CD8-positive, alpha-beta memory T cell (primary cell): ENCODE measurements around the gene ABHD4. TPM values are rescaled to one million over a fixed set of nuclear protein-coding genes. Genes with fewer than 3 reads are reported as not detected.

Experiments used
- CTCF ChIA-PET: fragments of 350-600 bp; sonication (Branson Sonifier 250); formaldehyde crosslinking; loops from one replicate; lab custom pipeline; 2021; ENCODE audit warnings: antibody characterized with exemption; lab: Charles Lee
- POLR2A ChIA-PET: fragments of 350-600 bp; sonication (Branson Sonifier 250); formaldehyde crosslinking; loops from one replicate; lab custom pipeline; 2021; ENCODE audit warnings: antibody characterized with exemption; lab: Charles Lee
- DNase-seq, 5 donors: peaks; one replicate each; pipeline versions ENCODE4 v3.0.0 to v3.0.0-alpha.2; 2020 to 2022; ENCODE audit warnings: mixed read lengths in 1 of 5
- H3K27ac ChIP-seq: one replicate; pipeline ENCODE4 v1.7.0; 2013; ENCODE audit warnings: low read depth, mild to moderate bottlenecking, low read length, moderate library complexity
- H3K27me3 ChIP-seq: 2 replicates; pipeline ENCODE4 v1.7.0; 2013; ENCODE audit warnings: low read length, mild to moderate bottlenecking; ENCODE audit not compliant: insufficient read depth, poor library complexity, severe bottlenecking
- H3K36me3 ChIP-seq: 2 replicates; pipeline ENCODE4 v1.7.0; 2013; ENCODE audit warnings: mild to moderate bottlenecking, low read length, moderate library complexity; ENCODE audit not compliant: insufficient read depth
- H3K4me1 ChIP-seq: 2 replicates; pipeline ENCODE4 v1.7.0; 2013; ENCODE audit warnings: mild to moderate bottlenecking, low read length, moderate library complexity; ENCODE audit not compliant: insufficient read depth
- H3K4me3 ChIP-seq: 2 replicates; pipeline ENCODE4 v1.7.0; 2013; ENCODE audit warnings: mild to moderate bottlenecking, low read length
- H3K9me3 ChIP-seq: 2 replicates; pipeline ENCODE4 v1.7.0; 2013; ENCODE audit warnings: mild to moderate bottlenecking, low read length
- H3K27ac Mint-ChIP-seq, 8 donors: one replicate each; pipeline ENCODE4 v1.8.0; 2020 to 2021; ENCODE audit warnings: mixed read lengths in 8 of 8, mild to moderate bottlenecking in 6 of 8, inconsistent platforms in 3 of 8, moderate library complexity in 3 of 8
- H3K27me3 Mint-ChIP-seq, 2 donors: one replicate each; pipeline ENCODE4 v1.8.0; 2020 to 2021; ENCODE audit warnings: mixed read lengths in 2 of 2, mild to moderate bottlenecking in 1 of 2, moderate library complexity in 1 of 2
- H3K36me3 Mint-ChIP-seq, 3 donors: one replicate each; pipeline ENCODE4 v1.8.0; 2020 to 2021; ENCODE audit warnings: mixed read lengths in 3 of 3, inconsistent platforms in 1 of 3, mild to moderate bottlenecking in 1 of 3
- H3K4me1 Mint-ChIP-seq, 3 donors: one replicate each; pipeline ENCODE4 v1.8.0; 2020 to 2021; ENCODE audit warnings: mixed read lengths in 3 of 3, inconsistent platforms in 1 of 3, mild to moderate bottlenecking in 1 of 3
- H3K4me3 Mint-ChIP-seq, 7 donors: one replicate each; pipeline ENCODE4 v1.8.0; 2020 to 2021; ENCODE audit warnings: mixed read lengths in 7 of 7, mild to moderate bottlenecking in 6 of 7, moderate library complexity in 4 of 7, inconsistent platforms in 2 of 7
- H3K9me3 Mint-ChIP-seq, 5 donors: one replicate each; pipeline ENCODE4 v1.8.0; 2020 to 2022; ENCODE audit warnings: mixed read lengths in 5 of 5, mild to moderate bottlenecking in 3 of 5, moderate library complexity in 2 of 5, inconsistent platforms in 1 of 5
- polyA plus RNA-seq: library from polyadenylated mRNA; unstranded; fragments of 300-500 nt; fragmentation: Illumina TruSeq; gene quantifications from one replicate; pipeline ENCODE4 v1.2.3, GENCODE V29; 2021
- total RNA-seq, 2 experiments: library from RNA; stranded (reverse); gene quantifications; one replicate each; pipeline ENCODE4 v1.2.3, GENCODE V29; 2021

ABHD4 gene
- total and polyA plus RNA-seq, 3 experiments from 2014 or later: 8.4 to 13.7 (median 11.4) TPM

DNA sequence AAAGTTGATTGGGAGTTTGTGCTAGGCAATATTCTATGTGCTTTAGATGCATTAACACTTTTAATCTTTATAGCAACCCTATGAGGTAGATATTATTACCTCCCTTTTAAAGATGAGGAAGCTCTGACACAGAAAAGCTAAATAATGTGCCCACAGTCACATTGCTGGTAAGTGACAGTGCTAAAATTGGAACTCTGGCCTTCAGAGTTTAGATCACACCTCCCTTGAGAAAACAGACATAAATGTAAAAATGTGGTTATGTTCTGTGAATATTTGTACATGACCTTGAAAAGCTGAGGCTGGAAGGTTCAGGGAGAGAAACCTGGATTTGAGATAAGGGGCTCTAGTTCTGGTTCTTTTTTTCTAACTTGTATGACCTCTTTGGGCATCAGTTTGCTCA lies 1.9 kb downstream of the ABHD4 start:
- Mint-ChIP-seq H3K27ac (peak overlapping the region in 2 of 8 donors; percentile 12 to 96), H3K27me3 (peaks cover 0 to 3% of the 10 kb centered on the region in 2 donors), H3K4me1 (peaks cover 26 to 43% (median 36%) of the 10 kb centered on the region in 3 donors), H3K9me3 (no peaks in the 10 kb centered on the region), H3K36me3 (peaks cover 15 to 51% (median 21%) of the 10 kb centered on the region in 3 donors), H3K4me3 (peak overlapping the region in 4 of 7 donors; percentile 8 to 96 (median 94))
- Histone ChIP-seq H3K4me3 (no peak overlapping the region), H3K27me3 (no peaks in the 10 kb centered on the region), H3K36me3 (peaks cover 20% of the 10 kb centered on the region), H3K9me3 (no peaks in the 10 kb centered on the region), H3K27ac (no peak overlapping the region), H3K4me1 (peaks cover 10% of the 10 kb centered on the region)
- CTCF ChIA-PET: interaction anchor here (1.1 to 1.5 kb wide), 4 partner anchors 10 to 272 kb away, joined by 3 to 4 read pairs (median 4); no protein-coding TSS in a partner anchor
- POLR2A ChIA-PET: no interaction called here
- DNase-seq: no peak

DNA sequence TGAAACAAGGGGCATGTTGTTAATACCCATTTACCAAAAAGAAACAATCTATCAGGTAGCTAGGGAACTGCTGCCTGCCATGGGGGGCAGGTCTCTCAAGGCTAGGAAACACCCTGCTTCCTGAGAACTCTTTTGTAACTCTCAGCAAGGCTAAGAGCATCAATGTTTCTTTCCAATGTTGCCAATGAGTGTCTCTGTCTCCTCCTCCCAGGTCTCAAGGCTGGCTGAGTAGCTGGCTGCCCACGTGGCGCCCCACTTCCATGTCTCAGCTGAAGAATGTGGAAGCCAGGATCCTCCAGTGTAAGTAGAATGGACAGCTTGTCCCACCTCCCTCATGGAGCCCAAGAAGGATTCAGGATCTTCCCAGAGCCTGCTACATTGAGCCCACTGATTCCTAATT lies 3.4 kb downstream of the ABHD4 start:
- Histone ChIP-seq H3K4me3 (no peak overlapping the region), H3K4me1 (peaks cover 10% of the 10 kb centered on the region), H3K36me3 (peaks cover 33% of the 10 kb centered on the region), H3K27ac (no peak overlapping the region), H3K9me3 (no peaks in the 10 kb centered on the region), H3K27me3 (no peaks in the 10 kb centered on the region)
- no peak for DNase-seq
- Mint-ChIP-seq H3K27me3 (no peaks in the 10 kb centered on the region), H3K9me3 (no peaks in the 10 kb centered on the region), H3K27ac (peak overlapping the region in 1 of 8 donors; percentile 31), H3K4me3 (no peak overlapping the region), H3K36me3 (peaks cover 19 to 66% (median 30%) of the 10 kb centered on the region in 3 donors), H3K4me1 (peaks cover 26 to 43% (median 36%) of the 10 kb centered on the region in 3 donors)
- ChIA-PET CTCF (interaction anchor here (1.5 to 1.7 kb wide), 2 partner anchors 10 to 12 kb away, joined by 4 to 6 read pairs; no protein-coding TSS in a partner anchor), POLR2A (no interaction called here)

DNA sequence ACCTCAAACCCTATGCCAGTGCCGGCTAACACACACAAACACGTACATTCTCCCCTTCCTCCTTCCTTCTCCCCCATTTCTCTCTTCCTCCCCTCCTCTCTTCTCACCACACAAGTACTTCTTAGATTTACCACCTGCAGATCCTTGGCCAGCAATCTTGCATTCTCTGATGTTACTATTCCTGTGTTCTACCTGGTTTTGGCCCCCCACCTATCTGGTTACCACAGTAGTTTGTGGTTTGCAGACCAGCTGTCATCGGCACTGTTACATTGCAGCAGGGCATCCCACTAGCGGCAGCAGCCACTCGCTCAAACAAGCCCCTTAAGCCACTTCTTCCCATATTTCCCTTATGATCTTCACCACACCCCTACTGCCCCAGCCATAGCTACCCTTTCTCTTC lies 3.9 kb downstream of the ABHD4 start:
- Mint-ChIP-seq H3K27me3 (no peaks in the 10 kb centered on the region), H3K36me3 (peaks cover 19 to 70% (median 32%) of the 10 kb centered on the region in 3 donors), H3K4me3 (no peak overlapping the region), H3K9me3 (no peaks in the 10 kb centered on the region), H3K27ac (no peak overlapping the region), H3K4me1 (peaks cover 26 to 43% (median 36%) of the 10 kb centered on the region in 3 donors)
- H3K27me3 ChIP-seq: no peaks in the 10 kb centered on the region
- peaks cover 33% of the 10 kb centered on the region for H3K36me3 ChIP-seq
- H3K4me3 ChIP-seq: no peak overlapping the region
- H3K4me1 ChIP-seq: peaks cover 10% of the 10 kb centered on the region
- no peaks in the 10 kb centered on the region for H3K9me3 ChIP-seq
- ChIA-PET POLR2A (interaction anchor here (0.7 kb wide), 1 partner anchor 284 kb away, joined by 3 read pairs; no protein-coding TSS in a partner anchor), CTCF (interaction anchor here (1.7 kb wide), 1 partner anchor 11 kb away, joined by 6 read pairs; no protein-coding TSS in a partner anchor)
- H3K27ac ChIP-seq: no peak overlapping the region
- DNase-seq: no peak

DNA sequence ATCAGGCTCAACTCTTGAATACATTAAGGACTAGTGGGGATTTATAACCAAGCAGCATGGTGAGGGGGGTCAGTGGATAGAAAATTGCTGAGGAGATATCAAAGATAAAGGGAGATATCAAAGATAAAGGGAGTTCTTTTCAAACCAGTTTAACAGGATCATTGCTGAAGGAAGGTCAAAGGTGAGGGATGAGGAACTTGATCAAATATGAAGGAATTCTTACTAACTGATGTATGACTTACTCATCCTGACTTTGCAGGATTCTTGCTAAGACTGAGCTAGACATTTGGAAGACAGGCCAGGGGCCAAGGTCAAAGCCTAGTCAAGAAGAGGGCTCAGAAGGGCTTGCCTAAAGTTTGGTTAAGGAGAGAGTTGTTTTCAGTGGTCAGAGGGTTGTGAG lies 4.8 kb downstream of the ABHD4 start:
- CTCF ChIA-PET: interaction anchor here (1.7 kb wide), 1 partner anchor 12 kb away, joined by 6 read pairs; no protein-coding TSS in a partner anchor
- H3K36me3 ChIP-seq: peaks cover 33% of the 10 kb centered on the region
- POLR2A ChIA-PET: no interaction called here

DNA sequence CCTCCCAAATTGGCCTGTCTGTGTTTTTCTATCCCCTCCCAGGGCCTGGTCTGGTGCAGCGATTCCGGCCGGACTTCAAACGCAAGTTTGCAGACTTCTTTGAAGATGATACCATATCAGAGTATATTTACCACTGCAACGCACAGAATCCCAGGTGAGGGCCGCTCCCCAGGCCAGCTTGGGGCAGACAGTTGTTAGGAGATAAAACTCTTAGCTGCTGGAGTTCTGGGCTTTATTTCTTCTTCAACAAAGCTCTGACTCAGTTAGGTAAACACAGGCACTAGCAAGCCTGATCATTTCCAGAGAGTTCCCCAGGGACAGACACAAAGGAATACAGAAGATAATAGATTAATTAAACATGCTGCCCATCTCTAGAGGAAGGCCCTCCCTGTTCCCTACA lies 8.3 kb downstream of the ABHD4 start:
- peaks cover 32 to 93% (median 48%) of the 10 kb centered on the region in 3 donors for H3K36me3 Mint-ChIP-seq
- no peaks in the 10 kb centered on the region for H3K27me3 Mint-ChIP-seq
- POLR2A ChIA-PET: no interaction called here
- H3K27ac Mint-ChIP-seq: no peak overlapping the region
- no peak overlapping the region for H3K27ac ChIP-seq
- no peaks in the 10 kb centered on the region for H3K4me1 ChIP-seq
- H3K4me3 Mint-ChIP-seq: no peak overlapping the region
- no peaks in the 10 kb centered on the region for H3K9me3 ChIP-seq
- no peaks in the 10 kb centered on the region for H3K9me3 Mint-ChIP-seq
- peaks cover 0 to 5% (median 2%) of the 10 kb centered on the region in 3 donors for H3K4me1 Mint-ChIP-seq
- CTCF ChIA-PET: interaction anchor here (1.1 kb wide), 1 partner anchor 17 kb away, joined by 3 read pairs; the partner anchor contains the start of gene DAD1
- no peak overlapping the region for H3K4me3 ChIP-seq
- no peak for DNase-seq
- H3K36me3 ChIP-seq: peaks cover 40% of the 10 kb centered on the region
- H3K27me3 ChIP-seq: no peaks in the 10 kb centered on the region

More for the DNA sequence above, 4.8 kb downstream of the ABHD4 start:
- H3K4me3 ChIP-seq: no peak overlapping the region
- no peak overlapping the region for H3K27ac ChIP-seq
- H3K36me3 Mint-ChIP-seq: peaks cover 23 to 76% (median 38%) of the 10 kb centered on the region in 3 donors
- no peak overlapping the region for H3K4me3 Mint-ChIP-seq
- H3K9me3 ChIP-seq: no peaks in the 10 kb centered on the region
- H3K27ac Mint-ChIP-seq: peak overlapping the region in 3 of 8 donors; percentile 20 to 93 (median 65)
- no peaks in the 10 kb centered on the region for H3K27me3 Mint-ChIP-seq
- DNase-seq: no peak
- no peaks in the 10 kb centered on the region for H3K9me3 Mint-ChIP-seq
- peaks cover 22 to 37% (median 30%) of the 10 kb centered on the region in 3 donors for H3K4me1 Mint-ChIP-seq
- H3K4me1 ChIP-seq: peaks cover 10% of the 10 kb centered on the region
- no peaks in the 10 kb centered on the region for H3K27me3 ChIP-seq

DNA sequence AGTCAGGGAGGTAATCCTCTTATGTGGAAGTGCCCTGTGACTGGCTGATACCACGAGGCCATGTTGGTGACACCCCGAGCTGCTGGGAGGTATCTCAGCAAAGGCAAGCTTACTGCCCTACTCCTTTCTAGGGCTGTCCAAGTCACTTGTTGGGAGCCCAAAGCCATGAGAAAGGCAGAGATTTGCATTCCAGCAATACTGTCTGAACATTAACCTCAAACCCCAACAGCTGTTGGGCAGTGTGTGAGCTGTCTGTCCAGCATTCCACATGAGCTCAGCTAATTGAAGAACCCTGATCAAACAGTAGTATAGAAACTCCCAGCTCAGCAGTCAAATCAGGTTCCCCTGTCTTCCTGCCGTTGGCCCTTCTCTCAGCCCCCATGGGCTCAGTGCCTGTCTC lies 9.2 kb downstream of the ABHD4 start:
- ChIA-PET POLR2A (no interaction called here), CTCF (no interaction called here)
- H3K36me3 ChIP-seq: peaks cover 36% of the 10 kb centered on the region

DNA sequence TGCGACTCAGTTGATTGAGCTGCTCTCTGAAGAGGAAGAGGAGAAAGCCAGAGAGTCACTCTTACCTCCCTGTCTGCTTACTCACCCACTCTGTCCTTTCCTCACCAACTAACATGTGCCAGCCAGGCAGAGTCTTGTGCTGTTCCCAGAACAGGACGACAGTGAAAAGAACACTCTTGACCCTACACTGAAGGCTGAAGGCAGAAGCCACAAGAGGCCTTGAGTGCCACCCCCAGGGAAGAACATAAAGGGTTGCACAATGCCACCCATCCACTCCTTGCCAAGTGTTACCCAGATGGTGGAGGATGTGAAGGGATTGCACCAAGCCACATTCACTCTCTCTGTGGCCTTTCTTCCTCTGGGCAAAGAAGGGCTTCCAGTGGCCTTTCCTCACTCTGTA lies 12.8 kb downstream of the ABHD4 start:
- DNase-seq: no peak
- Mint-ChIP-seq H3K4me3 (no peak overlapping the region), H3K4me1 (no peaks in the 10 kb centered on the region), H3K27ac (no peak overlapping the region), H3K9me3 (no peaks in the 10 kb centered on the region), H3K27me3 (no peaks in the 10 kb centered on the region), H3K36me3 (peaks cover 14 to 62% (median 26%) of the 10 kb centered on the region in 3 donors)
- no peaks in the 10 kb centered on the region for H3K27me3 ChIP-seq
- peaks cover 11% of the 10 kb centered on the region for H3K36me3 ChIP-seq
- H3K27ac ChIP-seq: no peak overlapping the region
- no peak overlapping the region for H3K4me3 ChIP-seq
- no peaks in the 10 kb centered on the region for H3K4me1 ChIP-seq
- ChIA-PET POLR2A (no interaction called here), CTCF (no interaction called here)
- H3K9me3 ChIP-seq: no peaks in the 10 kb centered on the region

More for the DNA sequence above, 9.2 kb downstream of the ABHD4 start:
- DNase-seq: no peak
- Mint-ChIP-seq H3K36me3 (peaks cover 27 to 93% (median 44%) of the 10 kb centered on the region in 3 donors), H3K27ac (peak overlapping the region in 3 of 8 donors; percentile 15 to 43 (median 36)), H3K9me3 (no peaks in the 10 kb centered on the region), H3K4me1 (peaks cover 0 to 2% (median 0%) of the 10 kb centered on the region in 3 donors), H3K27me3 (no peaks in the 10 kb centered on the region), H3K4me3 (no peak overlapping the region)
- no peaks in the 10 kb centered on the region for H3K4me1 ChIP-seq
- no peak overlapping the region for H3K27ac ChIP-seq
- no peak overlapping the region for H3K4me3 ChIP-seq
- no peaks in the 10 kb centered on the region for H3K27me3 ChIP-seq
- no peaks in the 10 kb centered on the region for H3K9me3 ChIP-seq

DNA sequence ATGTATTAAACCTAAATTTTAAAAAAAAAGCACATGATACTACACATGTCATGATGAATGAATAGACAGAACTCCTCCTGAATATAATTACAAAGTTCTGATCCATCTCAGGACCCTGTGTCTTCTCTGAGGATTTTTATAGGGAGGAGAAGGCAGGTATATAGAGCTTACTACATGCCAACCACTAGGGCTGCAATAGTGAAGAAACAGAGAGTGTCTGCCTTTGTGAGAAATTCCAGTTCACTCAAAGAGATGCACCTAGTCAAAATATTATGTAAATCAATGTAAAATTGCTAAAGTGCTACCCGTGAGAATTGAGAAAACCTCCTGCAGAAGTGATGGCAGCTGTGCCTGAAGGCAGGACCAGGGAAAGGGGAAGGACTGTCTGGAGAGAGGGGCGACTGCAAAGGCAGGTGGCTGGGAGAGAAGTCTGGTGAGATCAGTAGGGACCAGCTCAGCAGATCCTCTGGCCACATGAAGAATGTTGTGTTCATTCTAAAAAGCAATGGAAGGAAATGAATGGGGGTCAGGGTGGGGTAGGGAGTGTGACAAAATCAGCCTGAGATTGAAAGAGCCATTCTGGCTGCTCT lies 15.1 kb downstream of the ABHD4 start:
- CTCF ChIA-PET: no interaction called here
- POLR2A ChIA-PET: no interaction called here

More for the DNA sequence above, 15.1 kb downstream of the ABHD4 start:
- Histone ChIP-seq H3K36me3 (peaks cover 7% of the 10 kb centered on the region), H3K9me3 (no peaks in the 10 kb centered on the region), H3K27ac (no peak overlapping the region), H3K4me3 (no peak overlapping the region), H3K4me1 (no peaks in the 10 kb centered on the region), H3K27me3 (no peaks in the 10 kb centered on the region)
- no peak for DNase-seq
- H3K9me3 Mint-ChIP-seq: peaks cover 0 to 1% (median 0%) of the 10 kb centered on the region in 5 donors
- no peaks in the 10 kb centered on the region for H3K27me3 Mint-ChIP-seq
- peak overlapping the region in 1 of 8 donors; percentile 68 for H3K27ac Mint-ChIP-seq
- no peaks in the 10 kb centered on the region for H3K4me1 Mint-ChIP-seq
- peaks cover 10 to 40% (median 17%) of the 10 kb centered on the region in 3 donors for H3K36me3 Mint-ChIP-seq
- no peak overlapping the region for H3K4me3 Mint-ChIP-seq
